Measurements from ENCODE around the gene MAN1B1.

GRCh38 chr9:137038916-137039315 lies 47.9 kb upstream of the MAN1B1 start:
- TF ChIP-seq PATZ1 (CRISPR knock-in tag; IDR thresholded peaks at IDR 0.05; ENCODE audit: borderline replicate concordance): no peak
- no peak for TF ChIP-seq CSRNP3 (CRISPR knock-in tag; IDR thresholded peaks at IDR 0.05)
- no peak for TF ChIP-seq TSHZ2 (CRISPR knock-in tag; IDR thresholded peaks at IDR 0.05)
- TF ChIP-seq TCF4 (CRISPR knock-in tag; IDR thresholded peaks at IDR 0.05; ENCODE audit: borderline replicate concordance): no peak
- TF ChIP-seq ZNF565 (CRISPR knock-in tag; conservative IDR thresholded peaks at IDR 0.05; ENCODE audit: low read depth): no peak
- TF ChIP-seq ZC3H10 (CRISPR knock-in tag; IDR thresholded peaks at IDR 0.05): no peak
- TF ChIP-seq TOX (CRISPR knock-in tag; IDR thresholded peaks at IDR 0.05; ENCODE audit: borderline replicate concordance): no peak
- TF ChIP-seq RARB (CRISPR knock-in tag; IDR thresholded peaks at IDR 0.05): no peak
- no peak for TF ChIP-seq ARNTL (CRISPR knock-in tag; IDR thresholded peaks at IDR 0.05; ENCODE audit: borderline replicate concordance, low read depth)
- no peak for TF ChIP-seq ZNF70 (CRISPR knock-in tag; IDR thresholded peaks at IDR 0.05)
- TF ChIP-seq GLIS3 (CRISPR knock-in tag; IDR thresholded peaks at IDR 0.05): no peak
- TF ChIP-seq ZFP3 (CRISPR knock-in tag; IDR thresholded peaks at IDR 0.05): no peak
